ENCODE results near the gene ARMC3. TPM values are rescaled to one million over a fixed set of nuclear protein-coding genes. Genes with fewer than 3 reads are reported as not detected.

ARMC3 gene
- total RNA-seq, 1 donor from 2014 or later, result not detected

GRCh38 chr10:22988581-22989360 lies 60.9 kb downstream of the ARMC3 start:
- intact Hi-C loops (cut with micrococcal nuclease), result loop anchor here (1.0 to 10.0 kb wide), 12 partner anchors 274 to 1491 kb away; partner anchors contain the start of gene PIP4K2A

GRCh38 chr10:22990443-22990842 lies 62.6 kb downstream of the ARMC3 start:
- intact Hi-C loops (cut with micrococcal nuclease), result no loop called here

GRCh38 chr10:22992075-22992474 lies 64.2 kb downstream of the ARMC3 start:
- intact Hi-C loops (cut with micrococcal nuclease), result no loop called here

- intact Hi-C loops (cut with micrococcal nuclease), result no loop called here
These were observed 64.8 kb downstream of the ARMC3 start for GRCh38 chr10:22992621-22993020.

- intact Hi-C loops (cut with micrococcal nuclease), result no loop called here
These were observed 65.5 kb downstream of the ARMC3 start for GRCh38 chr10:22993314-22993713.

- intact Hi-C loops (cut with micrococcal nuclease), result no loop called here
These were observed 69.2 kb downstream of the ARMC3 start for GRCh38 chr10:22997096-22997495.

- intact Hi-C loops (cut with micrococcal nuclease), result no loop called here
These were observed 70.2 kb downstream of the ARMC3 start for GRCh38 chr10:22998091-22998490.

- intact Hi-C loops (cut with micrococcal nuclease), result no loop called here
These were observed 72.1 kb downstream of the ARMC3 start for GRCh38 chr10:22999942-23000341.

- intact Hi-C loops (cut with micrococcal nuclease), result no loop called here
These were observed 74.2 kb downstream of the ARMC3 start for GRCh38 chr10:23001901-23002516.

- intact Hi-C loops (cut with micrococcal nuclease), result no loop called here
These were observed 77.3 kb downstream of the ARMC3 start for GRCh38 chr10:23005150-23005549.

GRCh38 chr10:23013581-23014335 lies 85.9 kb downstream of the ARMC3 start:
- intact Hi-C loops (cut with micrococcal nuclease), result no loop called here

- intact Hi-C loops (cut with micrococcal nuclease), result no loop called here
These were observed 87.3 kb downstream of the ARMC3 start for GRCh38 chr10:23015021-23015707.

GRCh38 chr10:23016636-23017035 lies 88.8 kb downstream of the ARMC3 start:
- intact Hi-C loops (cut with micrococcal nuclease), result no loop called here

- intact Hi-C loops (cut with micrococcal nuclease), result no loop called here
These were observed 91.8 kb downstream of the ARMC3 start for GRCh38 chr10:23019633-23020032.

- intact Hi-C loops (cut with micrococcal nuclease), result no loop called here
These were observed 93.6 kb downstream of the ARMC3 start for GRCh38 chr10:23021430-23021829.

GRCh38 chr10:23024002-23024401 lies 96.1 kb downstream of the ARMC3 start:
- intact Hi-C loops (cut with micrococcal nuclease), result no loop called here

- intact Hi-C loops (cut with micrococcal nuclease), result no loop called here
These were observed 103.5 kb downstream of the ARMC3 start for GRCh38 chr10:23031318-23031717.

GRCh38 chr10:23034790-23035189 lies 106.9 kb downstream of the ARMC3 start:
- intact Hi-C loops (cut with micrococcal nuclease), result no loop called here

- intact Hi-C loops (cut with micrococcal nuclease), result no loop called here
These were observed 107.7 kb downstream of the ARMC3 start for GRCh38 chr10:23035569-23035968.

GRCh38 chr10:23037152-23037551 lies 109.3 kb downstream of the ARMC3 start:
- intact Hi-C loops (cut with micrococcal nuclease), result no loop called here

GRCh38 chr10:23037561-23037960 lies 109.7 kb downstream of the ARMC3 start:
- intact Hi-C loops (cut with micrococcal nuclease), result no loop called here

- intact Hi-C loops (cut with micrococcal nuclease), result no loop called here
These were observed 110.3 kb downstream of the ARMC3 start for GRCh38 chr10:23038172-23038571.

Measured in T-helper 2 cell treated with Interferon-gamma antibody and Interleukin-4, amounts not matched to agents 100 ng/mL and 5 ng/mL, for 36 hours (primary cell).